K562 (cell line): ENCODE measurements around the gene ZEB2. TPM values are rescaled to one million over a fixed set of nuclear protein-coding genes. Genes with fewer than 3 reads are reported as not detected.

Experiments used
- EGR1 ChIP-seq: fragments of 450-650 bp; conservative IDR thresholded peaks from 2 replicates; pipeline ENCODE4 v1.6.1; 2017; ENCODE audit warnings: mild to moderate bottlenecking
- MAX ChIP-seq: sonication (generic); formaldehyde crosslinking; IDR thresholded peaks from 2 replicates; pipeline ENCODE4 v1.9.0; 2022; ENCODE audit warnings: mild to moderate bottlenecking, missing genetic modification reagents
- MCM7 ChIP-seq, 2 experiments: fragments of 450-650 bp; IDR thresholded peaks; 2 replicates each; pipeline ENCODE4 v1.6.1; 2016 to 2018
- PHB2 ChIP-seq: fragments of 450-650 bp; IDR thresholded peaks from 2 replicates; pipeline ENCODE4 v1.6.1; 2017; ENCODE audit warnings: low read depth
- RBM34 ChIP-seq: fragments of 200-400 bp; formaldehyde crosslinking; IDR thresholded peaks from 2 replicates; pipeline ENCODE4 v1.6.1; 2018; ENCODE audit warnings: low read length, borderline replicate concordance; ENCODE audit not compliant: insufficient read depth
- ZNF316 ChIP-seq: fragments of 450-650 bp; IDR thresholded peaks from 2 replicates; pipeline ENCODE4 v1.6.1; 2016
- ZNF609 ChIP-seq: sonication (generic); formaldehyde crosslinking; IDR thresholded peaks from 2 replicates; pipeline ENCODE4 v1.8.1; 2023; ENCODE audit warnings: missing genetic modification reagents, mild to moderate bottlenecking, borderline replicate concordance
- polyA plus RNA-seq, 8 experiments: library from polyadenylated mRNA; depleted of rRNA in 4 of 8; stranded (reverse) in 5 of 8; unstranded in 3 of 8; fragments of >200 nt; fragmentation: Nextera tagmentation in 2 of 8; fragmentation: Illumina TruSeq in 1 of 8; extraction: Ambion mirVana in 2 of 8; extraction: Trizol in 1 of 8; gene quantifications; 2 replicates each; pipeline versions ENCODE4 v1.2.1 to v1.2.3, GENCODE V29; 2011 to 2014; ENCODE audit warnings: inconsistent platforms in 1 of 8, missing spikeins in 1 of 8
- total RNA-seq, 7 experiments: library from RNA; depleted of rRNA in 6 of 7; stranded (reverse); fragments of >200 nt in 6 of 7; fragmentation: Illumina TruSeq in 2 of 7; extraction: Trizol in 2 of 7; gene quantifications; 2 replicates each; pipeline versions ENCODE4 v1.2.1 to v1.2.3, GENCODE V29; 2011 to 2021; ENCODE audit warnings: low replicate concordance in 1 of 7

Gene ZEB2
- total and polyA plus RNA-seq, 9 of the 15 experiments (the other 6 are each of a cell fraction or from before 2014, with no cell fraction given), result 15.1 to 113 (median 72.3) TPM

GRCh38 chr2:144407262-144407661, 112.7 kb downstream of the ZEB2 start (continued):
- TF ChIP-seq ZNF316, result peak; percentile 23; the same call in 1 of the 2 replicates
- no peak for TF ChIP-seq EGR1
- no peak for TF ChIP-seq PHB2
- TF ChIP-seq ZNF609, result no peak
- TF ChIP-seq RBM34, result no peak
- TF ChIP-seq MAX, result no peak
- TF ChIP-seq MCM7 (IDR thresholded peaks at IDR 0.05), result no peak
